Activated CD4-positive, alpha-beta T cell treated with anti-CD3 and anti-CD28 coated beads, Interleukin-2, amount 50 U/mL, for 24 hours (primary cell): Measurements from ENCODE around the gene RABIF.
"Not testable (repeated sequence)": the region's sequence is repeated elsewhere in the genome, so short reads cannot be mapped to it uniquely, and the experiment has no call there.

ENCODE experiments used
- DNase-seq, 2 donors: peaks; one replicate each; pipeline ENCODE4 v3.0.0-alpha.2; 2020; ENCODE audit warnings: low read depth in 1 of 2, low spot score in 1 of 2

RABIF gene

DNA sequence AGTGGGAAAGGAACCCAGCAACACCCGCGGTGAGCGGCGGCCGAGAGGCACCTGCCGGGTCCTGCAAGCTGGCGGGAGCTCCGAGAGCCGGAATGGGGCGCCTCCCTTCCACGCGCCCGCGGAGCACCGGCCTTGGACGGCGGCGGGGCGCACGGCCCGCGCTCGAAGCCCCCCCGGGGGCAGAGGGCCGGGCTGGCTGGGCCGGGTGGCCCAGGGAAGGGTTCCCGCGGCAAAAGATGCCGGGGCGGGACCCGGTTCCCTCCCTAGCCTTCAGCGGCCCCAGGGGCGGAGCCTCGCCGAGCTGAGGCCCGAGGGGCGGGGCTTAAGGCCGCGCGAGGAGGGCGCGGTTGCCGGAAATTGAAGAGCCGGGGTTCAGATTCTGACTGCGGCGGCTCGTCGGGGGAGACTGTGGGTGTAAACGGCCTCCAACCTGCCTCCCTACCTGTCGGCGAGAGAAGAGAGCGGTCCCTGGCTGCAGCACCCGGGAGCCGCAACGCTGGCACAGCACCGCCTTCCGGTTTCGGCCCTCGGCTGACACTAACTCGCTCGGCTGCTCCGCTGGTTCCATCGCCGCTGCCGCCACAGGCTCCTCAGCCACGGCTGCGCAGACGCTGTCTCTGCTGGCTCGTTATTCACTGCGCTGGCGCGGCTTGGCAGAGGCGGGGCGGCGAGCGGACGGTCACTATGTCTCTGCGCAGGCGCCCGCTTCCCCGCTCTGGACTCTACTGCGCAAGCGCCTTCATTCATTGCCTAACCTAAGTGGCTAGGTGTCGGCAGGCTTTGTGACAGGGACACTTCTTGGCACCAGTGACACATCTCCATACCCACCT, at the start of gene RABIF:
TSS of gene RABIF (minus strand) at position 619 of the 830 bp plus-strand sequence. CDS start at position 568, 51 bp downstream.
- peak; percentile 91 to 95 for DNase-seq

DNA sequence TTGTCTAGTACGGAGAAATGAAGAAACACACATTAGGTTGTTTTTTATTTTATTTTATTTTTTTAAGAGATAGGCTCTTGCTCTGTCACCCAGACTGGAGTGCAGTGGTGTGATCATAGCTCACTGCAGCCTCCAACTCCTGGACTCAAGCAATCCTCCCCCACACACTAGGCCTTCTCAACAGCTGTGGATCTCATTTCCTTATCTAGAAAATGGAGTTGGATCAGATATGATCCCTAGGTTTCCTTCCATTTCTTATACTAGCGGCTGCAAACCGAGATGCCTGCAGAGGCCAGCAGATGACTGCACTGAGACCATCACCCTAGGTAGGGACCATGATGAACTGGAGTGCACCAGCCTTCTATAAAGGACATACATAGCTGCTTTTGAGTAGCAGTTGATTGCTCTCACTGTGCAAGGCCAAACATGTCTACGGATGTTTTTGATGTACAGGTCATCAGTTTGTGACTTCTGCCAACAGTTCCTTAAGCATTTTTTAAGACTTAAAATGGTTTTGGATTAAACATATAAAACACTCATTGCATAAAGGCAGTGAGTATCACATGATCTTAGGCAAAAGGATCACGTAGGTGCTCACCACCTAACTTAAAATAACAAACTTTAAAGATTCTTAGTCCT, 49.5 kb upstream of the RABIF start:
- no peak for DNase-seq

DNA sequence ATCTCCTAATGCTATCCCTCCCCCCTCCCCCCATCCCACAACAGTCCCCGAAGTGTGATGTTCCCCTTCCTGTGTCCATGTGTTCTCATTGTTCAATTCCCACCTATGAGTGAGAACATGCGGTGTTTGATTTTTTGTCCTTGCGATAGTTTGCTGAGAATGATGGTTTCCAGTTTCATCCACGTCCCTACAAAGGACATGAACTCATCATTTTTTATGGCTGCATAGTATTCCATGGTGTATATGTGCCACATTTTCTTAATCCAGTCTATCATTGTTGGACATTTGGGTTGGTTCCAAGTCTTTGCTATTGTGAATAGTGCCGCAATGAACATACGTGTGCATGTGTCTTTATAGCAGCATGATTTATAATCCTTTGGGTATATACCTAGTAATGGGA, 47.5 kb upstream of the RABIF start:
- not testable (repeated sequence) for DNase-seq

DNA sequence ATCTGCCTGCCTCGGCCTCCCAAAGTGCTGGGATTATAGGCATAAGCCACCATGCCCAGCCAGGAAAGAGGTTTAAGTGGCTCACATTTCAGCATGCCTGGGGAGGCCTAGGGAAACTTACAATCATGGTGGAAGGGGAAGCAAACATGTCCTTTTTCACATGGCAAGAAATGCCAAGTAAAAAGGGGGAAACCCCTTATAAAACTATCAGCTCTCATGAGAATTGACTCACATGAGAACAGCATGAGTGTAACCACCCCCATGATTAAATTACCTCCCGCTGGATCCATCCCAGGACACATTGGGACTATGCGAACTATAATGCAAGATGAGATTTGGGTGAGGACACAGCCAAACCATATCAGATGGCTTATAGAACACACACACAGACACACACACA, 46.9 kb upstream of the RABIF start:
- DNase-seq: no peak

DNA sequence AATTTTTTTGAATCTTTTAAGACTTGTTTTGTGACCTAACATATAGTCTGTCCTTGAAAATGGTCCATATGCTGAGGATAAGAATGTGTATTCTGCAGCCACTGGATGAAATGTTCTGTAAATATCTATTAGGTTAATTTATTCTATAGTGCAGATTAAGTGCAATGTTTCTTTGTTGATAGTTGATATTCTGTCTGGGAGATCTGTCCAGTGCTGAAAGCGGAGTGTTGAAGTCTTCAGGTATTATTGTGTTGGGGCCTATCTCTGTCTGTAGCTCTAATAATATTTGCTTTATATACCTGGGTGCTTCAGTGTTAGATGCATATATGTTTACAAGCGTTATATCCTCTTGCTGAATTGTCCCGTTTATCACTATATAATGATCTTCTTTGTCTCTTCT, 45.8 kb upstream of the RABIF start:
- DNase-seq: no peak

DNA sequence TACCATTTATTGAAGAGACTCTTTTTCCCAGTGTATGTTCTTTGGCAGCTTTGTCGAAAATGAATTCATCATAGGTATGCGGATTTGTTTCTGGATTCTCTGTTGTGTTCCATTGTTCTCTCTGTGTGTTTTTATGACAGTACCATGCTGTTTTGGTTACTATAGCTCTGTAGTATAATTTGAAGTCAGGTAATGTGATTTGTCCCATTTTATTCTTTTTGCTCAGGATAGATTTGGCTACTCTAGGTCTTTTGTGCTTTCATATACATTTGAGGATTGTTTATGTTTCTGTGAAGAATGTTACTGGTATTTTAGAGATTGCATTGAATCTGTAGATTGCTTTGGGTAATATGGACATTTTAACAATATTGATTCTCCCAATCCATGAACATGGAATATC, 43.5 kb upstream of the RABIF start:
- no peak for DNase-seq

DNA sequence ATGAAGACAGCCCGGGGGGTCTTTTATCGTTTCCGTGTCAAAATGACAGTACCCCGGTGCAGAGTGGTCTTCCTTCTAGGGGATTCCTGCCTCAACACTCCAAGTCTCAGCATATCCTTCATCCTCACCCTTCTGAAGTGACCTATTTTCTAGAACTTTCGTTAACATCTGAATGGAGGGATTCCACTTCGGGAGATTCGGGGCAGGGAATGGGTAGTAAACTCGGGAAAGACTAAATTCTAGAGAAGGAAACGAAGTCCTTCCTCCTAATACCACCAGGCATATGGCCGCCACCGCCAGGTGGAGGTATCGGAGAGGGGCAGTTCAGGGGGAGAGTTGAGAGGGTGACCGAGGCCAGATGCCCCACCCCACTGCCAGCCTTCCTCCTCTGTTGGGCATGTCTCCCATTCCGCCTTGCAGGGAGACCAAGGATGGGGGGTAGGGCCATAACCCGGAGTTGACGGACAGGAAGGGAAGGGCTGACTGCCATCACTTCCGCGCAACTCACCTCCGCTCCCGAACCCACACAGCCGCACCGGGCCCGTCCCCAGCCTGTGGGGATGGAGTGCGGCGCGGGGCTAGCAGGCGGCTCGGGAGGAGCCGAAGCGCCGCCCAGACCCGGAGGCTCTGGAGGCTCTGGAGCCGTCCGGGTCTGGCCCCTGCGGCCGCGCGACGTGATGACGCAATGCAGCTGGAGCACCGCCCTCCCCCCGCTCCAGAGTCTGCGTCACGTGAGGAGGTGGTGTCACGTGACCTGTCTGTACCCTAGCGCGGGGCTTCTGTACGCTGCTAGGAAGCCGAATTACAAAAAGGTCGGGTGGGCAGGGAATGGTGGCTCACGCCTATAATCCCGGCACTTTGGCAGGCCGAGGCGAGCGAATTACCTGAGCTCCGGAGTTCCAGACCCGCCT, 37.9 kb upstream of the RABIF start, which contains the start of gene KLHL12:
TSS of gene KLHL12 (minus strand) at position 654 of the 911 bp plus-strand sequence. CDS start 2,072 bp downstream, outside the sequence.
- DNase-seq: peak; percentile 91 to 94

DNA sequence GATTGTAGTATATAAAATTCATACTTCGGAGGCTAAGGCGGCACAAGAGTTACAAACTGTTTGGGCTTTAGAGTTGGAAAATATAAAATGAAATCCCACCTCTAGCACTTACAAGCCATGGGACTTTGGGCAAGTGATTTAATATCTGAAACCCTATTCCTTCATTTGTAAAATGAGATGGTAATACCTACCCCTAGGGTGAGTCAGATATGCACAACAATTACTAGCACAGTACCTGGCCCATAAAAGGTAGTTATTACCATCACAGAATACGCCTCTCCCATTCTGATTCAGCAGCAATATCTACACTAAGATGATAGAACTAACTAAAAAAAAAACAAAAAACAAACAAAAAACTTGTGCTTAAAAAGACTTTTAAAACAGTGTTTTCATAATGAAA, 34.6 kb upstream of the RABIF start:
- DNase-seq: no peak

DNA sequence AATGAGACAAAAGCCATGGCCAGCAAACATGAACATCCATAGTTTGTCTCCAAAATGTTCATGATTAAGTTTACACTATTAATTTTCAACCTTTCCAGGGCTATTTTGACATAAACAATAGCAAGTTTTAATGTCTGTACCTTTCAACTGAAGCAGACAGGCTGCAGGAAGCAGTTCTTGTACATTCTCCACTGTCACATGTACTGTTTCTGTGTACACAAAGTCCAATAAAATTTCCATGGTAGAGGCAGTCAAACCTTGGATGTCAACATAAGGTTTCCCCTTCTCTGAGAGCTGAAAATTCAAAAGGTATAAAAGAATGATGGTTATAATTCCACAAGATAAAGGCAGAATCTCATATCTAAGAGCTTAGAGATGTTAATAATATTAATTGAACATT, 30.7 kb upstream of the RABIF start:
- DNase-seq: no peak

DNA sequence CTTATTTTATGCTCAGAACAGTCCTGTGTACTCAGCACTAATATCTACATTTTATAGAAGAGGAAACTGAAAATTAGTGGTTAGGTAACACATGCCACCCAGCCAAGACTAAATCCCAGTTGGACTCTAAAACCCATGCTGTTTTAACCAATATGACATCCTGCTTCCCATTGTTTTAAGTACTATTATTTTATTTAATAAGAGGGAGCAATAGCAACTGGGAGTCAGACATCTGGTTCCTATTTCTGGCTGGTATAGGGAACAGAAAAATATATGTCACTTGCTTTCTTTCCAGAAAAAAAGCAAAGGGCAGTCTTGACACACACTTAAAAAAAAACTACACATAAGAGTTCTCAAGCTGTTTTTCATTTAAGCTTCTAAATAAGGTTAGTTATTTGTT, 26.2 kb upstream of the RABIF start:
- no peak for DNase-seq

DNA sequence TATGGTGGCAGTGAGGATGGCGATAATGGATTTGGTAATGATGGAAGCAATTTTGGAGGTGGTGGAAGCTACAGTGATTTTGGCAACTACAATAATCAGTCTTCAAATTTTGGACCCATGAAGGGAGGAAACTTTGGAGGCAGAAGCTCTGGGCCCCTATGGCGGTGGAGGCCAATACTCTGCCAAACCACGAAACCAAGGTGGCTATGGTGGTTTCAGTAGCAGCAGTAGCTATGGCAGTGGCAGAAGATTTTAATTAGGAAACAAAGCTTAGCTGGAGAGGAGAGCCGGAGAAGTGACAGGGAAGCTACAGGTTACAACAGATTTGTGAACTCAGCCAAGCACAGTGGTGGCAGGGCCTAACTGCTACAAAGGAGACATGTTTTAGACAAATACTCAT, 23.5 kb upstream of the RABIF start:
- not testable (repeated sequence) for DNase-seq

DNA sequence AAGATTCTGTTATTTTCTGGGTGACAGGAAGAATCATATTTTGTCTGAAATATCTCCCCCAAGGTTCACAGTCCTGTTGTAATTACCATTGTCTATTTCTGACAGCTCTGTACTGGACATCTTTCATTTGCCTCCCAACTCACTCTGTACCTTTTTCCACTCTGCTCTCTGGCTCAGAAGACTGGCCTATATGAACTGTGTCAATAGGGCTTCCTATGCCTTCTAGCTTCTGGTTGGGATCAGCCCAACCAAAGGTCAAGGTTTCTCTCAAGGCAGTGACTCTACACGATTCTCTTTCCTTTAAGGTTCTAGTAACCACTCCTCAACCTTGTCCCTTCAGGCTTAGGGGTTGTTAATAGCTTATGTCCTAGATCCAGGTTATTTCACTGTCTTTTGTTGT, 20.5 kb upstream of the RABIF start:
- no peak for DNase-seq

DNA sequence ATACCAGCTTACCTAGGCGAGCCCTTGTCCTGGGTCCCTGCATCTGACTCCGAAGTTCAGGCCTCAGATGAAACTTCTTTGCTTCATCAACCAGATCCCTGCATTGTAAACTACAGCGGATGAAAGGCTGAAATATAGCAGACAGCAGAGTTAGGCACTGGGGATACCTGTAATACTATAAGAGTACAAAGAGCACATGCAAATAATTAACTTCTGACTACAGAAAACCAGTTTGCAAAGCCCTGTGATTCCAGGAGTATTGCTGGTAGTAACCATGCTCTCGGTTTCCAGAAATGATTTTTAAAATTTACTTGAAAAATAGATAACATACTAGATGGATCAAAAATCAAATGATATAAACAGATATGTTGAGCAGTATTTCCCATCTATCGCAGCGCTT, 20.0 kb upstream of the RABIF start:
- DNase-seq: no peak

DNA sequence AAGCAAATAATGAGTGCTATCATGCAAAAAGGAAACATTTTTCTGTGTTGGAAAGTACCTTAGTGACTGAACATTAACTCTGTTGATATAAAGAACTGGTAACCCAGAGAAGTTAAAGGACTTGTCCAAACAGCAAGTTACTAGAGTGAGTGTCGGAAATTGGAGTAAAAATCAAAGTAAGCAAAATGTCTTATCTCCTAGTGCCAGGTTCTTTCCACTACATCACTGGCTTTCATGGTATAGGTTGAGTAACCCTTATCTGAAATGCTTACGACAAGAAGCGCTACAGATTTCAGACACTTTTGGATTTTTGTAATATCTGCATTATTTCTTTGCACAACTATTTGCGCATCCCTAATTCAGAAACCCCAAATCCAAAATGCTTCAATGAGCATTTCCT, 16.4 kb upstream of the RABIF start:
- DNase-seq: no peak

DNA sequence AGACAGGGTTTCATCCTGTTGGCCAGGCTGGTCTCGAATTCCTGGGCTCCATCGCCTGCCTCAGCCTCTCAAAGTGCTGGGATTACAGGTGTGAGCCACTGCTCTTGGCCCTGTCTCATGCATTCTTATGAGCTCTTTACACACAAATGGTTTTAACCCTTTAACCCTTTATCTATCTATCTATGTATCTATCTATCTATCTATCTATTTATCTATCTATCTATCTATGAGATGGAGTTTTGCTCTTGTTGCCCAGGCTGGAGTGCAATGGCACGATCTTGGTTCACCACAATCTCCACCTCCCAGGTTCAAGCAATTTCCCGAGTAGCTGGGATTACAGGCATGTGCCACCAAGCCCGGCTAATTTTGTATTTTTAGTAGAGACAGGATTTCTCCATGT, 14.9 kb upstream of the RABIF start:
- not testable (repeated sequence) for DNase-seq

DNA sequence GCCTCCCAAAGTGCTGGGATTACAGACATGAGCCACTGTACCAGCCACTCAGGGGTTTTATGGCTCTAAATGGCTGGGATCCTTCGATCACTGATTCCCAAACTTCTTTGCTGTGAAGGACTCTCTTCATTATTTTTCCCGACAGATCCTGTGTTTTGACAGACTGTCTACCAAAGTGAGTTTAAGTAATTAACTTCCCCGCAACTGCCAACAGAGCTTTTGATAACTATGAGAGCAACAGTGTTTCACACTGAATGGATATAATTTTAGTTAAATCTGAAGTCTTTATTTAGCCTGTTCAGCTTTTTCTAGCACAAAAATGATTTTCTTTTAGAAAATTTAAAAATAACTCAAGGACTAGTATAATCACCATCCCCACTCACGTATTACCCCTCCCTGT, 12.6 kb upstream of the RABIF start:
- DNase-seq: no peak

DNA sequence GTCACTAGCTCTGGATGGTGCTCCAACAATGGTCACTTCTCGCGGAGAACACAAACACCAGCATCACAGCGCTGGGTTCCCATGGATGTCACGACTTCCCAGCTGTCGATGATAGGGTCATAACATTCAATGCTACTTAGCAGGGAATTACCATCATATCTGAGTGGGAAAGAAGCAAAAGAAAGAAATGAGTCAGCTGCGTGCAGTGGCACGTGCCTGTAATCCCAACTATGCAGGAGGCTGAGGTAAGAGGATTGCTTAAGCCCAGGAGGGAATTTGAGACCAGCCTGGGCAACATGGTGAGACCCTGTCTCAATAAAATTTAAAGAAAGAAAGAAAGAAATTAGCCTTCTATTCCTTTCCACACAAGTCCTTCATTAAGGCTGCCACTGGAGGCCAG, 3.6 kb upstream of the RABIF start:
- DNase-seq: no peak

DNA sequence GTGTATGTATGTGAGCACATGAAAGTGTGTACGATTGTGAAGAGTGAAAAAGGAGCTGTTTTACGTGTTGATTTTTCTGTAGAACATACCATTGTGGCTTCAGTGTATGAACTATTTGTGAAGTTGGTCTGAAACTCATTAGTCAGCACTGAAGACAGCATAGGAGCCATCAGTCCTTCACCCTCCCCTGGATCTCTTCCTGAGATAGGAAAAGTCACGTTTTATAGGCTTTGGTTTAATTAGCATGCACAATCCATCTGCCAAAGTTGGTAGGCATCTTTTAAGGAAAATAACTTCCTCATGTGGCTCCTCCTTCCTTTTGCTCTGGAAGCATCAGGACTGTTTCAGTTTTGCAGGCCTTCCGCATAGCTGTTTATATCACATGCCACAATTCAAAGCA, 1.4 kb upstream of the RABIF start:
- DNase-seq: no peak

DNA sequence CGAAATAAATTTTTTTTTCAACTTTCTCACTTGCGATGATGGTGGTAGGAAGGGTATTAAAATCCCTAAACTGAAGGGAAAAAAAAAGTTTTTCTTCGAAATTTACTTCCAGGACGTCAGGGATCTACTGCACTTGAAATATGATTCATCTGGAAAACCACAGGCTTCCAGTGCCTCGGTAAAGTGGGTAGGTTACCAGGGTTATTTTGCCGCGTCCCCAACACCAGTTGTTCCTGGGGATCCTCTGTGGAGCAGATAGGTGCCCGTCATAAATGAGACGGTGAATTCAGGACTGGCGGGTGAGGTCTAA, 773 bp downstream of the RABIF start:
- DNase-seq: no peak

DNA sequence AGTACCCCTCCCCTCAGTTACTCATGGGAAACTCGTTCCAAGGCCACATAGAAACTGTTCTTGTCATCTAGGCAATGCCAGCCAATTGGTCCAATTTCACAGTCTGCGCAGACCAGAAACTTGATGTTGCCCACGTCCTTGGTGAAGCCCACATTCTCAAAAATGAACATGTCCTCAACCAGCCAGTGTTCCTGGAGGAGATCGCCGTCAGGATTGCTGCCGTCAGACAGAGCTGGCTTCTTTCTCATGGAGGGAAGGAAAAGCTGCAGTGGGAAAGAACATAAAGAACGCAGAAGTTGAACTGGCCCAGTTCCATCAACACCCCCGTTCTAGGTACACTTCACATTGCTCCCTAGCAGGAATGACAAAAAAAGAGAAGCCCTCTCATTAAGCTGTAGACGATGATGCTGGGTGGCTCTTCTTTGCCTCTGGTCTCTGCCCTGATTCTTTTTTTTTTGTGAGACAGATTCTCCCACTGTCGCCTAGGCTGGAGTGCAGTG, 7.9 kb downstream of the RABIF start:
- DNase-seq: no peak

DNA sequence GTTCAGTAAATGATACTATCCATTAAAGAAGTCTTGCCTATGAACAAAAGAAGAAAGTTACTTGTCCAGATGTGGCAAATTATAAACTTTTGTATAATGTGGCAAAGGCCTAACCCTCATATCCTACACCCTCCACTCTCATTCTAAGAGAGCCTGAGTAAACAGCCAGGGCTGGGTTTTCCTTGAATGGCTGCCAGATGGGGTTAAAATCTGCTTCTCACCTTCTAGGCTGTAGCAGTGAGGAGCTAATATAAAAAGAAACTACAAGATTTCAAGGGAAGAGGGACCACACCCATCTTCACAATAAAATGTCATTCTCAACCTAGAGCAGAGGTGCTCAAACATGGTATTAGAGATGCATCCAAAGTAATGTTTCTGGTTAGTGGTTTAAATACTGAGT, 8.9 kb downstream of the RABIF start:
- no peak for DNase-seq

DNA sequence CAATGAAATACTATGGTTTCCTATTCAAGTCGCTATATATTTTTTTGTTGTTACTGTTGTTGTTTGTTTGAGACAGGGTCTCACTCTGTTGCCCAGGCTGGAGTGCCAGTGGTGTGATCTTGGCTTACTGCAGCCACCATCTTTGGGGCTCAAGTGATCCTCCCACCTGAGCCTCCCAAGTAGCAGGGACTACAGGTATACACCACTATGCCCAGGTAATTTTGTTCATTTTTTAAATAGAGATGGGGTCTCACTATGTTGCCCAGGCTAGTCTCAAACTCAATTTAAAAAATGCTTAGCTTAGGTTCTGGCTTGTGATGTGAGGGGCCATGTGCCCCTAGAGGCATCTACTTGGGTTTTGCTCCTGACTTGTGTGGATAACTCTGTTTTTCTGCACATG, 9.8 kb downstream of the RABIF start:
- no peak for DNase-seq
